MM.1S (cell line): Measurements from ENCODE around the gene NUCB1.

Source experiments
- EZH2 ChIP-seq: fragments of 300-600 bp; sonication (generic); optimal IDR thresholded peaks from 2 replicates; pipeline ENCODE3; 2017; ENCODE audit warnings: low read depth, mild to moderate bottlenecking, antibody characterized with exemption, low read length, mixed read lengths
- EZH2phosphoT487 ChIP-seq: fragments of 300-600 bp; sonication (generic); IDR thresholded peaks from 2 replicates; pipeline ENCODE4 v1.6.1; 2018; ENCODE audit warnings: antibody characterized with exemption, low read length
- TF ChIP-seq, protein P1 (sequence below): fragments of 300-600 bp; sonication (generic); IDR thresholded peaks from 2 replicates; pipeline ENCODE4 v1.5.1; 2016; ENCODE audit warnings: antibody characterized with exemption, low read length, mixed read lengths

- TF ChIP-seq, protein P1, sequence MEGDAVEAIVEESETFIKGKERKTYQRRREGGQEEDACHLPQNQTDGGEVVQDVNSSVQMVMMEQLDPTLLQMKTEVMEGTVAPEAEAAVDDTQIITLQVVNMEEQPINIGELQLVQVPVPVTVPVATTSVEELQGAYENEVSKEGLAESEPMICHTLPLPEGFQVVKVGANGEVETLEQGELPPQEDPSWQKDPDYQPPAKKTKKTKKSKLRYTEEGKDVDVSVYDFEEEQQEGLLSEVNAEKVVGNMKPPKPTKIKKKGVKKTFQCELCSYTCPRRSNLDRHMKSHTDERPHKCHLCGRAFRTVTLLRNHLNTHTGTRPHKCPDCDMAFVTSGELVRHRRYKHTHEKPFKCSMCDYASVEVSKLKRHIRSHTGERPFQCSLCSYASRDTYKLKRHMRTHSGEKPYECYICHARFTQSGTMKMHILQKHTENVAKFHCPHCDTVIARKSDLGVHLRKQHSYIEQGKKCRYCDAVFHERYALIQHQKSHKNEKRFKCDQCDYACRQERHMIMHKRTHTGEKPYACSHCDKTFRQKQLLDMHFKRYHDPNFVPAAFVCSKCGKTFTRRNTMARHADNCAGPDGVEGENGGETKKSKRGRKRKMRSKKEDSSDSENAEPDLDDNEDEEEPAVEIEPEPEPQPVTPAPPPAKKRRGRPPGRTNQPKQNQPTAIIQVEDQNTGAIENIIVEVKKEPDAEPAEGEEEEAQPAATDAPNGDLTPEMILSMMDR: no peak
- no peak for TF ChIP-seq EZH2
- TF ChIP-seq EZH2phosphoT487: no peak
These were observed 46.5 kb downstream of the NUCB1 start for GRCh38 chr19:48946463-48947257.
